Measurements from ENCODE around the gene NEURL1B.

NEURL1B gene

DNA sequence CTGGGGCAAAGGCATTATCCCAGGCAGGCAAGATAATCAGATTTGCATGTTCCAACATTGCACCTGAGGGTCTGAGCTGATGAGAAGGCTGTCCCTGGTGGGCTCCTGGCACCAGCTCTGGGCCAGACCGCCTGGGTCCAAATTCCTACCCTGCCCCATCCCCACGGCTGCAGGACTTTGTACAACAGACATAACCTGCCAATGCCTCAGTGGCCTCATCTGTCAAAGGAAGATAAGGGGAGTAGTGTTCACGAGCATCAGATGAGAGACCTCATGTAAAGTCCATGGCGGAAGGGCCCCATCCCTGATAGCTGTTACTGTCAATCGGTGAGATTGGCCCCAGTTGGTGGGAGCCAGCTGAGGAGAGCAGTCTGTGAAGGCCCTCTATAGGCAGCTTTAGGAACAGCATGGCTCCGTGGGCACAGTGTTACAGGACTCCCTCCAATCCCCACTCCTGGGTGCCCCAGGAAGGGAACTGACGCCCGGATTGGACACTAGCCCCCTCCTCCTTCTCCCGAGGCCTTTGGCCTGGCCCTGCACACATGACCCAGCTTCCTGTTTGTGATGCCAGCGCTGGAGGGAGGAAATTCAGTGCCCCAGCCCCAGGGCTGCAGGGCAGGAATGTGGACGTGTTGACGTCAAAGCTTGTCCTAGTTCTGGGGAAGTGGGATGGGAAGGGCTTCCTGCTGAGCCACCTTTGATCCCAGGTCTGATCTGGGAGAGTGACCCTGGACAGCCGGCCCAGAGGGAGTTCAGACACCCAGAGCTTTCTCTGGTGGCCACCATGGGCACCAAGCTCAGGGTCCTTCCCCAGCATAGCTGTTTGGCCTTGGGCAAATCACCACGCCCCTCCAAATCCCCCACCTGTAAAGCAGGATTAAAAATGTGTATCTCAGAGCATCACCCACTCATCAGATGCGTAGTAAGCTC lies 73.7 kb downstream of the NEURL1B start:
- TF ChIP-seq, protein P1, sequence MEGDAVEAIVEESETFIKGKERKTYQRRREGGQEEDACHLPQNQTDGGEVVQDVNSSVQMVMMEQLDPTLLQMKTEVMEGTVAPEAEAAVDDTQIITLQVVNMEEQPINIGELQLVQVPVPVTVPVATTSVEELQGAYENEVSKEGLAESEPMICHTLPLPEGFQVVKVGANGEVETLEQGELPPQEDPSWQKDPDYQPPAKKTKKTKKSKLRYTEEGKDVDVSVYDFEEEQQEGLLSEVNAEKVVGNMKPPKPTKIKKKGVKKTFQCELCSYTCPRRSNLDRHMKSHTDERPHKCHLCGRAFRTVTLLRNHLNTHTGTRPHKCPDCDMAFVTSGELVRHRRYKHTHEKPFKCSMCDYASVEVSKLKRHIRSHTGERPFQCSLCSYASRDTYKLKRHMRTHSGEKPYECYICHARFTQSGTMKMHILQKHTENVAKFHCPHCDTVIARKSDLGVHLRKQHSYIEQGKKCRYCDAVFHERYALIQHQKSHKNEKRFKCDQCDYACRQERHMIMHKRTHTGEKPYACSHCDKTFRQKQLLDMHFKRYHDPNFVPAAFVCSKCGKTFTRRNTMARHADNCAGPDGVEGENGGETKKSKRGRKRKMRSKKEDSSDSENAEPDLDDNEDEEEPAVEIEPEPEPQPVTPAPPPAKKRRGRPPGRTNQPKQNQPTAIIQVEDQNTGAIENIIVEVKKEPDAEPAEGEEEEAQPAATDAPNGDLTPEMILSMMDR (conservative IDR thresholded peaks at IDR 0.05), result peak; percentile 93
- TF ChIP-seq ZFX (IDR thresholded peaks at IDR 0.05), result no peak
- no peak overlapping the region for H3K27ac ChIP-seq

DNA sequence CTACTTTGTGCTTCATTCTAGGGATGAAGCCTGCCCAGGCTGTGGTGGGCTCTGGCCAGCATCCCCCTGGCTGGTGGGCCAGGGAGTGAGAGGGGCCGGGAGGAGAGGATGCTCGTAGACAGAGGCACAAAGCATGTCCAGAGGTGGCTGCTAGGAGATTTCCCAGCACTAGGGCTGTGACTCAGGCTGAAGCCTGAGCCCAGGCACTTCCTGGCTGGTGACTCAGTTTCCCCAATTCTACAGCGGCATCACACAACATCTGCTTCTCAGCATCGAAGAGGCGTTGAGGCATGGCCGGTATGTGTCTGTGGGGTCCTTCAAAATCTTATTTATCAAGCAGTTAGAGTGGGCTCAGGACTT lies 74.3 kb downstream of the NEURL1B start:
- no peak for TF ChIP-seq ZFX (IDR thresholded peaks at IDR 0.05)
- TF ChIP-seq, protein P1 (conservative IDR thresholded peaks at IDR 0.05), result no peak
- H3K27ac ChIP-seq, result no peak overlapping the region

DNA sequence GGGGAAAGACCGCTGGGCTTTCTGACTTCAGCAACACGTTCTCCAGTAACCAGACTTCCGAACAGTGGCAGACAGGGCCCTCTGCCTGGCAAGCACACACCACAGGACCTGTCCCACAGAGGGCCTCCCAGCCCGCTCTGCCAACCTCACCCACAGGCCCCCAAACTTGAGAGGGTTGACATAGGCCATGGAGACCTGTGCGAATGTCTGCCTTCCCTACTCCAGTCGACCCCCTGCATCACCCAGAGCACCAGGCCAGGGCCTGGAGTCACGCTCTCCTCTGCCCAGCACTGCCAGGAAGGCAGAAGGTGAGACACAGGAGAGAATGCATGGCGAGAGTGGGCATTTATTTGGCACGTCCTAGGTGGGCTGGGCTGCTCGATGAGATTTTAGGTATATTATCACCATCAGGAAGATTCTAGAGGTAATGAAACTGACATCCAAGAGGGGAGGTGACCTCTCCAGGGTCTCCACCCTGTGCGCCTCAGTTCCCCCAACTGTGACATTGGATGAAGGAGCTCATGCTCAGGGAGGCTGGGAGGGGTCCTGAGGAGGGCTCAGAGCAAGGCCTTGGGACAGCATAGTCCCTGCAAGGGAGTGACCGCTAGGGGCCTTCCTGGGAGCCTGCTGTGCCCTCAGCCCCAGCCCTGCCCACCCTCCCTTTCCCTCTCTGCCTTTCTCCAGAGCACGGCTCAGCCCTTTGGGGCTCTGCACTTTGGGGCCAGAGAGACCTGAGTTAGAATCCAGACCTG lies 75.0 kb downstream of the NEURL1B start:
- H3K27ac ChIP-seq, result no peak overlapping the region
- no peak for TF ChIP-seq ZFX (IDR thresholded peaks at IDR 0.05)
- TF ChIP-seq, protein P1 (conservative IDR thresholded peaks at IDR 0.05), result no peak

DNA sequence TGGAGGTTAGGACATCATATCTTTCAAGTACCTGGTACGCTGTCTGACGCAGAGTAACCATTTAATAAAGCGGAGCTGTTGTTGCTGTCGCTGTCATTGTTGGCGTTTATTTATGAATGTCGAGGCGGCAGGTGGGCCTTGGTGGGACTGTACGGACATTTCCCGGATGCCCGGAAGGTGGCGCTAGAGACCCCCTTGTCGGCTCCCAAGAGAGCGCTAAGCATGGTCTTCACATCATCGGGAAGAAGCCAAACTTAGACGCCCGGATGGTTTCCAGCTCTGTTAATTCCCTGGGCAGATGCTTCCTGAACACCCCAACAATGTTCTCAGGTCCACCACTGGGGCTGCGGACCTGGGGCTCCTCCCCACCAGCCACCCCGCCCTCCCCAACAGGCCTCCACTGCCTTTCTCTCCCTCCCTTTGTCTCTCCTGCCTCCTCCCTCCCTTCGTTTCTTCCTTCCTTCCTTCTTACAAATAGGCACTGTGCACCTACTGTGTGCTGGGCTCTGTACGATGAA lies 75.8 kb downstream of the NEURL1B start:
- no peak for TF ChIP-seq ZFX (IDR thresholded peaks at IDR 0.05)
- TF ChIP-seq, protein P1 (conservative IDR thresholded peaks at IDR 0.05), result peak; percentile 92
- H3K27ac ChIP-seq, result no peak overlapping the region

DNA sequence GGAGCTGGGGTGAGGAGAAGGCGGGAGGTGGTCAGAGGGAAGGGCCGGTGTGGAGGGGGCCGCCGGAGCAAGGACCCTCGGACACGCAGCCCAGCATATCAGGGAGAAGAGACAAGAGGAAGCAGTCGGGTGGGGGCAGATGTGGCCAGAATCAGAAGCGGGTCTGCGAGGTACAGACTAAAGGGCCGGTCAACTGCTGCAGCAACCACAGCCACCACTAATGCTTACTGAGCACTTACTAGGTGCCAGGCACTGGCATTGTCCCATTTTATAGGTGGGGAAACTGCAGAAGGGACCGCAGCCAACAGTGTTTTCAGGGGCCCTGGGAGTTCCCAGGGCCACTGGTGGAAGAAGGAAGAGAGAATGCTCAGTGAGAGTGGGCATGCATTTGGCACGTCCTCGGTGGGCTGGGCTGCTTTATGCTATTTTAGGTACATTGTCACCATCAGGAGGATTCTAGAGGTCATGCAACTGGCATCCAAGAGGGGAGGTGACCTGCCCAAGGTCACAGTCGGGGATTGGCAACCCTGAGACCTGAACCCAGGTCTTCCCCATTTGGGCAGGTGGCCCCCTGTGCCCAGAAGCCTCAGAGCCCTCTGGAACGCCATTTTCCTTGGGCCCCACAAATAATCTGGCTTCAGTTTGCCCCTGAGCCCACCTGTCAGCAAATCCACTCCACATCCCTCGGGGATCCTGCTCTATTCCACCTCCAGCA lies 76.6 kb downstream of the NEURL1B start:
- TF ChIP-seq, protein P1 (conservative IDR thresholded peaks at IDR 0.05), result no peak
- no peak for TF ChIP-seq ZFX (IDR thresholded peaks at IDR 0.05)
- H3K27ac ChIP-seq, result no peak overlapping the region

DNA sequence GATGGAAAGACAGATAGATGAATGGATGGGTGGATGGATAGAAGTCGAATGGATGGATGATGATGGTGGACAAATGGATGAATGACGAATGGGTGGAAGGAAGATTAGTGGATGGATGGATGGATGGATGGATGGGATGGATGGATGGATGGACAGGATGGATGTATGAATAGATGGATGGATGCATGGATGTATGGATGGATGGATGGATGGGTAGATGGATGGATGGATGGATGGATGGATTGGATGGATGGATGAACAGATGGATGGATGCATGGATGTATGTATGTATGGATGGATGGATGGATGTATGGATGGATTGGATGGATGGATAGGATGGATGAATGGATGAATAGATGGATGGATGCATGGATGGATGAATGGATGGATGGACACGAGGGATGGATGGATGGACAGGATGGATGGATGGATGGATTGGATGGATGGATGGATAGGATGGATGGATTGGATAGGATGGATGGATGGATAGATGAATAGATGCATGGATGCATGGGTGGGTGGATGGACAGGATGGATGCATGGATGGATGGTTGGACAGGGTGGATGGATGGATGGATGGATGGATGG lies 77.6 kb downstream of the NEURL1B start:
- H3K27ac ChIP-seq, result no peak overlapping the region
- TF ChIP-seq, protein P1 (conservative IDR thresholded peaks at IDR 0.05), result no peak
- no peak for TF ChIP-seq ZFX (IDR thresholded peaks at IDR 0.05)
